Vagina (tissue), 2 donors: Measurements from ENCODE around the gene ANKRD44. TPM values are rescaled to one million over a fixed set of nuclear protein-coding genes. Genes with fewer than 3 reads are reported as not detected.

Experiments used
- DNase-seq, 2 donors: peaks; one replicate each; pipeline ENCODE4 v3.0.0-alpha.2; 2017; ENCODE audit errors: extremely low spot score in 2 of 2
- H3K27ac ChIP-seq: fragments of 200-600 bp; sonication (generic); one replicate; pipeline ENCODE4 v1.5.1; 2019
- H3K27me3 ChIP-seq: fragments of 200-600 bp; sonication (generic); one replicate; pipeline ENCODE4 v1.5.1; 2019
- H3K36me3 ChIP-seq, 2 donors: fragments of 200-600 bp; sonication (generic); one replicate each; pipeline ENCODE4 v1.5.1; 2017 to 2019
- H3K4me1 ChIP-seq: fragments of 200-600 bp; sonication (generic); one replicate; pipeline ENCODE4 v1.5.1; 2019
- H3K4me3 ChIP-seq, 2 donors: fragments of 200-600 bp; sonication (generic); 1 replicate in 1 of 2; 2 replicates in 1 of 2; pipeline ENCODE4 v1.5.1; 2016 to 2019
- H3K9me3 ChIP-seq: fragments of 200-600 bp; sonication (generic); one replicate; pipeline ENCODE4 v1.5.1; 2019
- POLR2A ChIP-seq, 2 donors: fragments of 450-650 bp; IDR thresholded peaks; one replicate each; pipeline ENCODE4 v1.6.1; 2017; ENCODE audit warnings: antibody characterized with exemption in 2 of 2, mild to moderate bottlenecking in 2 of 2, moderate library complexity in 2 of 2
- POLR2AphosphoS5 ChIP-seq, 2 donors: sonication (generic); formaldehyde crosslinking; IDR thresholded peaks; one replicate each; pipeline ENCODE4 v1.9.0; 2017; ENCODE audit warnings: antibody characterized with exemption in 2 of 2, mild to moderate bottlenecking in 2 of 2, low read depth in 1 of 2; ENCODE audit not compliant: insufficient read depth in 1 of 2
- intact Hi-C: fragments of 100-400 bp; cut with DNase I; formaldehyde crosslinking; loops from one replicate; pipeline ENCODE4 v1.15.1; 2023
- total RNA-seq: library from RNA; depleted of rRNA; stranded (reverse); fragments of >200 nt; gene quantifications from one replicate; pipeline ENCODE4 v1.2.3, GENCODE V29; 2016
- TF ChIP-seq, protein P1 (sequence below), 3 experiments: fragments of 450-650 bp in 2 of 3; fragments of 200-600 bp in 1 of 3; sonication (generic) in 1 of 3; IDR thresholded peaks; one replicate each; pipeline ENCODE4 v1.5.1; 2017 to 2019; ENCODE audit warnings: antibody characterized with exemption in 3 of 3, mild to moderate bottlenecking in 2 of 3, moderate library complexity in 2 of 3

The ANKRD44 gene
- total RNA-seq, 1 donor from 2014 or later, result 46.4 TPM

DNA sequence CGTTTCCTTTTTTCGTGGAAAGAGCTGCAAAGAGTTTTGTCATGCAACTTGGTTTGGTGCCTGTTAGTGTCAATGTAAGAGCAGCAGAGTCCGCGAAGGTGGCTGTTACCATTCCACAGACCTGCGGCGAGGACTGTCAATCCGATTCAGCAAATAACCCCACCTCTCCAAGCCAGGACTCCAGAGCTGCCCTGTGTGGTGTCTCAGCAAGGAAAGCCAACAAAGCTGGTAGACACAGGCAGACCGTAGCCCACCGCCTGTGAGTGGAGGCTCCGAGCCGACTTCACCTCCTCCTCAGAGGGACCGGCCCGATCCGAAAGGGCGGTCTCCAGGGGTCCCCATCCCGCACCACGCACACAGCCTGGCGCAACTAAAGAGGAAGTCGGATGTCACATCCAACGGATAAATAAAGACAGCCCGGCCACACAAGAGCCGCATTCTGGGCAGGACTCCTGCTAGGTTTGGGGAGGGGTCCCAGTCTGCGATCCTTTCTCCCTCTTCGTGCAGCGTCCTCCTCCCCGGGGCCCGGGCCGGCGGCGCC lies 819 bp downstream of the ANKRD44 start:
- H3K9me3 ChIP-seq, result no peaks in the 10 kb centered on the region
- no peak for DNase-seq
- H3K36me3 ChIP-seq, result no peaks in the 10 kb centered on the region
- H3K27me3 ChIP-seq, result no peaks in the 10 kb centered on the region
- intact Hi-C loops, result loop anchor here (10.0 kb wide), 2 partner anchors 115 to 185 kb away; no protein-coding TSS in a partner anchor
- H3K27ac ChIP-seq, result peak overlapping the region; percentile 89
- TF ChIP-seq POLR2AphosphoS5 (IDR thresholded peaks at IDR 0.05; ENCODE audit: insufficient read depth in 1 of 2, low read depth in 1 of 2), result peak in 1 of 2 donors; percentile 44
- TF ChIP-seq POLR2A (IDR thresholded peaks at IDR 0.05), result no peak
- TF ChIP-seq, protein P1, sequence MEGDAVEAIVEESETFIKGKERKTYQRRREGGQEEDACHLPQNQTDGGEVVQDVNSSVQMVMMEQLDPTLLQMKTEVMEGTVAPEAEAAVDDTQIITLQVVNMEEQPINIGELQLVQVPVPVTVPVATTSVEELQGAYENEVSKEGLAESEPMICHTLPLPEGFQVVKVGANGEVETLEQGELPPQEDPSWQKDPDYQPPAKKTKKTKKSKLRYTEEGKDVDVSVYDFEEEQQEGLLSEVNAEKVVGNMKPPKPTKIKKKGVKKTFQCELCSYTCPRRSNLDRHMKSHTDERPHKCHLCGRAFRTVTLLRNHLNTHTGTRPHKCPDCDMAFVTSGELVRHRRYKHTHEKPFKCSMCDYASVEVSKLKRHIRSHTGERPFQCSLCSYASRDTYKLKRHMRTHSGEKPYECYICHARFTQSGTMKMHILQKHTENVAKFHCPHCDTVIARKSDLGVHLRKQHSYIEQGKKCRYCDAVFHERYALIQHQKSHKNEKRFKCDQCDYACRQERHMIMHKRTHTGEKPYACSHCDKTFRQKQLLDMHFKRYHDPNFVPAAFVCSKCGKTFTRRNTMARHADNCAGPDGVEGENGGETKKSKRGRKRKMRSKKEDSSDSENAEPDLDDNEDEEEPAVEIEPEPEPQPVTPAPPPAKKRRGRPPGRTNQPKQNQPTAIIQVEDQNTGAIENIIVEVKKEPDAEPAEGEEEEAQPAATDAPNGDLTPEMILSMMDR (IDR thresholded peaks at IDR 0.05), result no peak
- H3K4me3 ChIP-seq, result peak overlapping the region; percentile 76 to 85
- peaks cover 49% of the 10 kb centered on the region for H3K4me1 ChIP-seq

DNA sequence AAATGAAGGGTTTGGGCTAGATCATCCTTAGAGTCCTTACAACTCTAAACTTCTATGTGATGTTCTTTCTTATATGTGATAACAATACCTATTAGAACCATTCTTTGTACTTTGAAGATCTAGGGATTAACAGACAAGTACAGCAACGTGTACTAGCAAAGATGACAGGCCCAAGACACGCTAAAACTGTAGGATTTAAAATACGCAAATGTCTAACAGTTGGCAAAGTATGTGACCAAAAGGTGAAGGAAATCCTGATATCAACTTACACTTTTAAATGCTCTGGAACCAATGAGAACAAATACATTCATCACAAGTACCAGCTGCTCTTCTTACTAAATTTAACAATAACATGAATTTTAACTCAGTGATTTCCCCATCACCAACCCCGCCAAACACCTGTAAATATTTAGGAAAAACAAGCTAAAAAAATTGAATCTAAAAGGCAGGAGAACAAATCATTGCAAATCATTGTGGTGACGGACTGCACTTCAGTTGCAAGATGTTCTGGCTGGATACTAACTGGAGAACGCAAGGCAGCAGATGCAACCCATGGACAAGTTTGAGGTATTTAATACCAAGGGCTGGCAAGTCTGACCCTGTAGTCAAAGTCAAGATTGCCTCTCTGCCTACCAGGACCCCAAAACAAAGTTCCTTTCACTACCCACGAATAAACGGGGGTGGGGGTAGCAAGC lies 1.4 kb downstream of the ANKRD44 start:
- Histone ChIP-seq H3K4me1 (peaks cover 55% of the 10 kb centered on the region), H3K9me3 (no peaks in the 10 kb centered on the region), H3K27ac (peak overlapping the region; percentile 89), H3K36me3 (no peaks in the 10 kb centered on the region), H3K4me3 (peak overlapping the region; percentile 76 to 85), H3K27me3 (no peaks in the 10 kb centered on the region)
- TF ChIP-seq, protein P1 (IDR thresholded peaks at IDR 0.05), result no peak
- no peak for TF ChIP-seq POLR2AphosphoS5 (IDR thresholded peaks at IDR 0.05; ENCODE audit: insufficient read depth in 1 of 2, low read depth in 1 of 2)
- TF ChIP-seq POLR2A (IDR thresholded peaks at IDR 0.05), result no peak
- DNase-seq, result no peak
- intact Hi-C loops, result no loop called here

DNA sequence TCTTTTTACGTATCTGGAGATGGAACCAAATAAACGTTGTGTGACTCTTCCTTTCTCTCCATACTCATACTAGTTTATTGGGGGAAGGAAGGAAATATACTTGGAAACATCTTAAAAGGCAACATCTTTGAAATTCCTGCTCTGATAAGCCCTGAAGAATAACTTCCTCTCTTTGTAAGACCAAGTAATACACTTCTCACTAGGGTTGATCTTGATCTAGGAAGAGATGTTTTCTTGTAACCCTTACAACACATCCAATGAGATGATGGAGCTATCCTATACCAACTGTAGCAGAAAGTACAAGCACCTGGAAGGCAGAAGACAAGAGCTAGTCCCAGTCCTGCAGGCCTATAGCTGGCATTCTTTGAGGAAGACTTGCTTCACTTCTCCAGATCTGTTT lies 2.0 kb downstream of the ANKRD44 start:
- peak overlapping the region; percentile 89 for H3K27ac ChIP-seq
- no peaks in the 10 kb centered on the region for H3K9me3 ChIP-seq
- DNase-seq, result no peak
- intact Hi-C loops, result no loop called here
- TF ChIP-seq, protein P1 (IDR thresholded peaks at IDR 0.05), result no peak
- TF ChIP-seq POLR2AphosphoS5 (IDR thresholded peaks at IDR 0.05; ENCODE audit: insufficient read depth in 1 of 2, low read depth in 1 of 2) (no peak), POLR2A (IDR thresholded peaks at IDR 0.05) (no peak)
- no peaks in the 10 kb centered on the region for H3K36me3 ChIP-seq
- no peaks in the 10 kb centered on the region for H3K27me3 ChIP-seq
- peaks cover 58% of the 10 kb centered on the region for H3K4me1 ChIP-seq
- peak overlapping the region; percentile 76 to 85 for H3K4me3 ChIP-seq

DNA sequence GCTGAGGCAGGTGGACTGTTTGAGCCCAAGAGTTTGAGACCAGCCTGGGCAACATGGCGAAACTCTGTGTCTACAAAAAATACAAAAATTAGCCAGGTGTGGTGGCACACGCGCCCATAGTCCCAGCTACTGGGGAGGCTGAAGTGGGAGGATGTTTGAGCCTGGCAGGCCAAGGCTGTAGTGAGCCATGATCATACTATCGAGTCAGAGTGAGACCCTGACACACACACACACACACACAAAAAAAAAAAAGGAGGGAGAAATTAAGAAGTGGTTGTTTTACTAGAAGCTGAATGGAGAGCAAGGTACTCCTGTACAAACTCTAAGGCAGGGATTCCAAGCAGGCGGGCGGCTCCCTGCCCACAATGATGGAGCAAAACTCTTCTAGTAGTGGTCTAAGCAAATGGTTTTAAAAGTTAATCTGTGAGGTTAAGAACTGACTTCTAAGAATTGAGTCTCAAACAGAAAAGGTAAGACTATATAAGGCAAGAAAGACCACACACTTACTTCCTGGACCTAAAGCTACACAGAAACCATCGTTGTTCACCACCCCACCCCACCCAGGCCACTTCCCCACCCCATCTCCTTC lies 2.6 kb downstream of the ANKRD44 start:
- Histone ChIP-seq H3K27ac (peak overlapping the region; percentile 89), H3K9me3 (no peaks in the 10 kb centered on the region), H3K4me3 (peak overlapping the region in 1 of 2 donors; percentile 76), H3K36me3 (no peaks in the 10 kb centered on the region), H3K4me1 (peaks cover 58% of the 10 kb centered on the region), H3K27me3 (no peaks in the 10 kb centered on the region)
- intact Hi-C loops, result no loop called here
- no peak for TF ChIP-seq POLR2A (IDR thresholded peaks at IDR 0.05)
- no peak for TF ChIP-seq POLR2AphosphoS5 (IDR thresholded peaks at IDR 0.05; ENCODE audit: insufficient read depth in 1 of 2, low read depth in 1 of 2)
- TF ChIP-seq, protein P1 (IDR thresholded peaks at IDR 0.05), result no peak
- DNase-seq, result no peak
